HepG2 (cell line): ENCODE results near the gene OR4D5. TPM values are rescaled to one million over a fixed set of nuclear protein-coding genes. Genes with fewer than 3 reads are reported as not detected.

ENCODE experiments used
- ATAC-seq: fragments of 200-7000 bp; cut with Tn5 transposase; 3 replicates; pipeline ENCODE4 v1.9.1; 2020; ENCODE audit warnings: mild to moderate bottlenecking, moderate library complexity
- BruUV-seq: library from RNA; stranded (reverse); fragments of 400-500 nt; replicated peaks from 2 replicates; lab custom pipeline; 2021; lab: Mats Ljungman, UMichigan
- CTCF ChIA-PET: fragments of 300-600 bp; formaldehyde crosslinking; extraction: SDS; loops from one replicate; lab custom pipeline; 2021; ENCODE audit warnings: low total read pairs, inconsistent platforms, low intra/inter-chr PET ratio; lab: Yijun Ruan, JAX
- POLR2A ChIA-PET: fragments of 350-600 bp; sonication (Branson Sonifier 250); formaldehyde crosslinking; loops from one replicate; lab custom pipeline; 2020; ENCODE audit warnings: antibody characterized with exemption, inconsistent platforms; lab: Yijun Ruan, JAX
- DNase-seq: peaks from one replicate; pipeline ENCODE4 v3.0.0-alpha.2; 2015; ENCODE audit warnings: low spot score
- FAIRE-seq: peaks from 3 replicates; lab custom pipeline; 2011; peaks lifted over from hg19 to GRCh38; lab: Jason Lieb, UNC
- H2AFZ ChIP-seq: one replicate; pipeline ENCODE4 v1.6.1; 2011; ENCODE audit warnings: low read length, inconsistent platforms
- H3K27ac ChIP-seq: fragments of 300-600 bp; 3 replicates; pipeline ENCODE4 v1.8.0; 2011; ENCODE audit warnings: mixed run types, mild to moderate bottlenecking, mixed read lengths, low read length, inconsistent platforms; ENCODE audit not compliant: insufficient read depth; ENCODE audit errors: extremely low read length
- H3K27me3 ChIP-seq, 2 experiments: fragments of 200-600 bp in 1 of 2; 2 replicates in 1 of 2; 3 replicates in 1 of 2; pipeline versions ENCODE4 v1.6.0 to v1.8.0; 2011; ENCODE audit warnings: low read length in 2 of 2, mild to moderate bottlenecking in 2 of 2, moderate library complexity in 2 of 2, inconsistent platforms in 1 of 2; ENCODE audit not compliant: insufficient read depth in 2 of 2, control insufficient read depth in 1 of 2
- H3K36me3 ChIP-seq, 2 experiments: fragments of 200-600 bp in 1 of 2; replicated peaks in 1 of 2; 2 replicates in 1 of 2; 3 replicates in 1 of 2; pipeline versions ENCODE4 v1.5.1 to v1.8.0; 2011; ENCODE audit warnings: low read length in 2 of 2, inconsistent platforms in 1 of 2; ENCODE audit not compliant: insufficient read depth in 2 of 2, control insufficient read depth in 1 of 2
- H3K4me1 ChIP-seq: 2 replicates; pipeline ENCODE4 v1.5.1; 2012; ENCODE audit warnings: low read length, inconsistent platforms; ENCODE audit not compliant: insufficient read depth
- H3K4me2 ChIP-seq: 2 replicates; pipeline ENCODE4 v1.6.0; 2011; ENCODE audit warnings: low read depth, low read length, inconsistent platforms
- H3K4me3 ChIP-seq, 3 experiments: fragments of 200-600 bp in 1 of 3; sonication (generic), shearing (Covaris generic) in 1 of 3; replicated peaks in 1 of 3; 2 replicates each; pipeline ENCODE4 v1.5.1; 2011 to 2016; ENCODE audit warnings: low read length in 3 of 3, inconsistent platforms in 2 of 3, low read depth in 2 of 3, mild to moderate bottlenecking in 2 of 3, control low read depth in 1 of 3, mixed read lengths in 1 of 3; ENCODE audit not compliant: insufficient read depth in 1 of 3
- H3K79me2 ChIP-seq: one replicate; pipeline ENCODE4 v1.6.1; 2011; ENCODE audit warnings: low read length, inconsistent platforms; ENCODE audit not compliant: insufficient read depth
- H3K9ac ChIP-seq: 2 replicates; pipeline ENCODE4 v1.6.0; 2011; ENCODE audit warnings: mild to moderate bottlenecking, low read depth, low read length, inconsistent platforms; ENCODE audit not compliant: insufficient read depth
- H3K9me3 ChIP-seq: 2 replicates; pipeline ENCODE4 v1.5.1; 2012; ENCODE audit warnings: mild to moderate bottlenecking, low read length
- H4K20me1 ChIP-seq: 2 replicates; pipeline ENCODE4 v1.6.0; 2011; ENCODE audit warnings: inconsistent platforms, mild to moderate bottlenecking, low read length, moderate library complexity; ENCODE audit not compliant: insufficient read depth
- ELK4 ChIP-seq: sonication (generic); formaldehyde crosslinking; IDR thresholded peaks from 2 replicates; pipeline ENCODE4 v1.9.0; 2021; ENCODE audit warnings: missing genetic modification reagents, borderline replicate concordance
- ESRRA ChIP-seq: sonication (generic); formaldehyde crosslinking; IDR thresholded peaks from 2 replicates; pipeline ENCODE4 v1.5.1; 2020; ENCODE audit warnings: mild to moderate bottlenecking, low read depth, missing genetic modification reagents
- HINFP ChIP-seq: sonication (generic); formaldehyde crosslinking; IDR thresholded peaks from 2 replicates; pipeline ENCODE4 v1.4.0; 2020; ENCODE audit warnings: low read depth, mild to moderate bottlenecking, missing genetic modification reagents
- HOXA3 ChIP-seq: sonication (generic); formaldehyde crosslinking; IDR thresholded peaks from 2 replicates; pipeline ENCODE4 v1.5.0; 2020; ENCODE audit warnings: missing genetic modification reagents
- KLF16 ChIP-seq, 2 experiments: sonication (generic) in 1 of 2; formaldehyde crosslinking in 1 of 2; IDR thresholded peaks; 2 replicates each; pipeline versions ENCODE4 v1.6.1 to v1.8.0; 2016 to 2023; ENCODE audit warnings: missing genetic modification reagents in 2 of 2, missing compliant biosample characterization in 1 of 2
- MAFK ChIP-seq, 2 experiments: IDR thresholded peaks in 1 of 2; conservative IDR thresholded peaks in 1 of 2; 2 replicates each; pipeline ENCODE4 v1.6.1; 2011; ENCODE audit warnings: improper control_type of control experiment in 2 of 2, low read length in 2 of 2
- SMC3 ChIP-seq: IDR thresholded peaks from 2 replicates; pipeline ENCODE4 v1.6.1; 2011; ENCODE audit warnings: low read length, improper control_type of control experiment
- TAF1 ChIP-seq: sonication (generic); formaldehyde crosslinking; IDR thresholded peaks from 2 replicates; pipeline ENCODE4 v1.4.0; 2020; ENCODE audit warnings: missing genetic modification reagents
- TCF7 ChIP-seq: sonication (generic); IDR thresholded peaks from 2 replicates; pipeline ENCODE4 v1.6.1; 2016; ENCODE audit warnings: antibody characterized with exemption, low read depth
- TEAD3 ChIP-seq: optimal IDR thresholded peaks from 2 replicates; pipeline ENCODE3; 2016; ENCODE audit warnings: borderline replicate concordance
- ZNF552 ChIP-seq: sonication (generic); formaldehyde crosslinking; IDR thresholded peaks from 2 replicates; pipeline ENCODE4 v1.9.0; 2022; ENCODE audit warnings: missing genetic modification reagents, mild to moderate bottlenecking, borderline replicate concordance
- ZNF724P ChIP-seq: sonication (generic); formaldehyde crosslinking; IDR thresholded peaks from 2 replicates; pipeline ENCODE4 v1.8.0; 2022; ENCODE audit warnings: missing genetic modification reagents, borderline replicate concordance
- ZSCAN25 ChIP-seq: sonication (generic); formaldehyde crosslinking; IDR thresholded peaks from 2 replicates; pipeline ENCODE4 v1.8.0; 2022; ENCODE audit warnings: mild to moderate bottlenecking, missing genetic modification reagents
- WGBS: methylation state at CpG from one replicate; pipeline ENCODE4 v1.1.6; 2017; ENCODE audit warnings: low lambda C conversion rate; 5-methylcytosine and 5-hydroxymethylcytosine counted together
- in situ Hi-C: cut with HindIII; loops from 2 replicates; pipeline ENCODE4 v1.10.0; 2017; ENCODE audit warnings: low pct_unique_long_range_greater_than_20kb; ENCODE audit not compliant: extremely low pct_ligation_motif_present
- intact Hi-C: fragments of 100-400 bp; cut with micrococcal nuclease; formaldehyde crosslinking; loops from one replicate; pipeline ENCODE4 v1.10.0; 2022; ENCODE audit not compliant: unreplicated experiment
- polyA plus RNA-seq, 8 experiments: library from polyadenylated mRNA; depleted of rRNA in 3 of 8; stranded (reverse) in 7 of 8; unstranded in 1 of 8; fragments of >200 nt; fragmentation: Illumina TruSeq in 4 of 8; extraction: Trizol in 4 of 8; gene quantifications; 2 replicates each; pipeline versions ENCODE4 v1.2.1 to v1.2.3, GENCODE V29; 2011 to 2016; ENCODE audit warnings: low read depth in 4 of 8, missing spikeins in 1 of 8, mixed read lengths in 1 of 8; ENCODE audit not compliant: insufficient read depth in 1 of 8
- total RNA-seq, 5 experiments: library from RNA; depleted of rRNA; stranded (reverse); fragments of >200 nt; fragmentation: Illumina TruSeq; extraction: Trizol; gene quantifications; 2 replicates each; pipeline ENCODE4 v1.2.3, GENCODE V29; 2016; ENCODE audit warnings: low read depth in 1 of 5
- TF ChIP-seq, protein P1 (sequence below), 2 experiments: fragments of 450-650 bp in 1 of 2; sonication (generic) in 1 of 2; formaldehyde crosslinking in 1 of 2; IDR thresholded peaks; 2 replicates each; pipeline versions ENCODE4 v1.6.1 to v1.8.0; 2016 to 2022; ENCODE audit warnings: antibody characterized with exemption in 1 of 2, mild to moderate bottlenecking in 1 of 2, missing genetic modification reagents in 1 of 2

The OR4D5 gene
- total and polyA plus RNA-seq, 2 of the 13 experiments (the other 11 are each of a cell fraction or from before 2014, with no cell fraction given), result not detected

DNA sequence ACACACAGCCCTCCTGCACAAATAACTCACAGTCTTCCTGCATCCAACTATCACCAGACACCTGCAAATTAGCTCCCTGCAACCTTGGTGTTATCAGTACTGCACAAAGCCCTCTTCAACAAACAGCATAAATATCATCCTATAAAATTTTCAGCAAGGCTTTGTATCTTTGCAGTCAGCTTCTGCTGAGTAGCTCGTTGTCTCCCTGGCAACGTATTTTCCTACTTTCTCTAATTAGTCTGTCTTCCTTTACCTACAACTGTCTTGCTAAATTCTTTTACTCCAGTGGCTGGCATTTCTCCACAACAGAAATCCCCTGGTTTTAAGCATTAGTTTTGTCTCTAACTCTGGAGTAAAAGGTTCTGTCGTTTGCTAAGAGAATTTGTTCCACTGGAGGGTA, 33.6 kb upstream of the OR4D5 start:
- H3K4me2 ChIP-seq, result no peak overlapping the region
- DNase-seq (no peak), ATAC-seq (no peak), FAIRE-seq (no peak)
- no peaks in the 10 kb centered on the region for H3K36me3 ChIP-seq
- H3K9ac ChIP-seq, result no peak overlapping the region
- no TSS peak for BruUV-seq
- no peaks in the 10 kb centered on the region for H4K20me1 ChIP-seq
- no peak overlapping the region for H2AFZ ChIP-seq
- 0% methylated on average over 3 of the region's 3 CpGs for WGBS
- no peaks in the 10 kb centered on the region for H3K79me2 ChIP-seq
- H3K27me3 ChIP-seq, result no peaks in the 10 kb centered on the region
- H3K9me3 ChIP-seq, result no peaks in the 10 kb centered on the region
- no peak overlapping the region for H3K4me3 ChIP-seq
- H3K4me1 ChIP-seq, result no peaks in the 10 kb centered on the region
- intact Hi-C loops (no loop called here), in situ Hi-C loops (no loop called here)
- POLR2A ChIA-PET, result no interaction called here
- H3K27ac ChIP-seq, result no peak overlapping the region
- CTCF ChIA-PET, result no interaction called here
- TF ChIP-seq HOXA3 (CRISPR knock-in tag) (no peak), TCF7 (no peak), TEAD3 (CRISPR knock-in tag) (no peak), ESRRA (CRISPR knock-in tag) (no peak), TAF1 (no peak), ELK4 (no peak), ZNF552 (no peak), MAFK (conservative IDR thresholded peaks at IDR 0.05 in 1 of 2, IDR thresholded peaks at IDR 0.05 in 1 of 2; ENCODE audit: low read length in 2 of 2) (no peak), ZNF724P (CRISPR knock-in tag) (no peak), ZSCAN25 (no peak), SMC3 (no peak), KLF16 (CRISPR knock-in tag; IDR thresholded peaks at IDR 0.05) (no peak), HINFP (CRISPR knock-in tag) (no peak)
- TF ChIP-seq, protein P1, sequence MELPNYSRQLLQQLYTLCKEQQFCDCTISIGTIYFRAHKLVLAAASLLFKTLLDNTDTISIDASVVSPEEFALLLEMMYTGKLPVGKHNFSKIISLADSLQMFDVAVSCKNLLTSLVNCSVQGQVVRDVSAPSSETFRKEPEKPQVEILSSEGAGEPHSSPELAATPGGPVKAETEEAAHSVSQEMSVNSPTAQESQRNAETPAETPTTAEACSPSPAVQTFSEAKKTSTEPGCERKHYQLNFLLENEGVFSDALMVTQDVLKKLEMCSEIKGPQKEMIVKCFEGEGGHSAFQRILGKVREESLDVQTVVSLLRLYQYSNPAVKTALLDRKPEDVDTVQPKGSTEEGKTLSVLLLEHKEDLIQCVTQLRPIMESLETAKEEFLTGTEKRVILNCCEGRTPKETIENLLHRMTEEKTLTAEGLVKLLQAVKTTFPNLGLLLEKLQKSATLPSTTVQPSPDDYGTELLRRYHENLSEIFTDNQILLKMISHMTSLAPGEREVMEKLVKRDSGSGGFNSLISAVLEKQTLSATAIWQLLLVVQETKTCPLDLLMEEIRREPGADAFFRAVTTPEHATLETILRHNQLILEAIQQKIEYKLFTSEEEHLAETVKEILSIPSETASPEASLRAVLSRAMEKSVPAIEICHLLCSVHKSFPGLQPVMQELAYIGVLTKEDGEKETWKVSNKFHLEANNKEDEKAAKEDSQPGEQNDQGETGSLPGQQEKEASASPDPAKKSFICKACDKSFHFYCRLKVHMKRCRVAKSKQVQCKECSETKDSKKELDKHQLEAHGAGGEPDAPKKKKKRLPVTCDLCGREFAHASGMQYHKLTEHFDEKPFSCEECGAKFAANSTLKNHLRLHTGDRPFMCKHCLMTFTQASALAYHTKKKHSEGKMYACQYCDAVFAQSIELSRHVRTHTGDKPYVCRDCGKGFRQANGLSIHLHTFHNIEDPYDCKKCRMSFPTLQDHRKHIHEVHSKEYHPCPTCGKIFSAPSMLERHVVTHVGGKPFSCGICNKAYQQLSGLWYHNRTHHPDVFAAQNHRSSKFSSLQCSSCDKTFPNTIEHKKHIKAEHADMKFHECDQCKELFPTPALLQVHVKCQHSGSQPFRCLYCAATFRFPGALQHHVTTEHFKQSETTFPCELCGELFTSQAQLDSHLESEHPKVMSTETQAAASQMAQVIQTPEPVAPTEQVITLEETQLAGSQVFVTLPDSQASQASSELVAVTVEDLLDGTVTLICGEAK (IDR thresholded peaks at IDR 0.05), result no peak
- TF ChIP-seq, protein P1 (CRISPR knock-in tag; IDR thresholded peaks at IDR 0.05), result no peak
